Activated CD4-positive, alpha-beta memory T cell treated with anti-CD3 and anti-CD28 coated beads, Interleukin-2, amount 10 ng/mL, durations not matched to agents 7 days and 5 days (primary cell): ENCODE data around the gene ZBTB20. TPM values are rescaled to one million over a fixed set of nuclear protein-coding genes. Genes with fewer than 3 reads are reported as not detected.
A peak's percentile ranks its signal among the peaks of the same experiment; 100 is the strongest.

Source experiments
- CTCF ChIA-PET: fragments of 350-600 bp; sonication (Branson Sonifier 250); formaldehyde crosslinking; loops from one replicate; lab custom pipeline; 2021; ENCODE audit warnings: antibody characterized with exemption, inconsistent platforms; lab: Charles Lee
- POLR2A ChIA-PET: fragments of 350-600 bp; sonication (Branson Sonifier 250); formaldehyde crosslinking; loops from one replicate; lab custom pipeline; 2021; ENCODE audit warnings: antibody characterized with exemption; lab: Charles Lee
- DNase-seq: peaks from one replicate; pipeline ENCODE4 v3.0.0-alpha.2; 2020
- H3K27ac Mint-ChIP-seq: one replicate; pipeline ENCODE4 v1.8.0; 2021; ENCODE audit warnings: mild to moderate bottlenecking, mixed read lengths
- H3K27me3 Mint-ChIP-seq: one replicate; pipeline ENCODE4 v1.8.0; 2021; ENCODE audit warnings: mixed read lengths
- H3K36me3 Mint-ChIP-seq: one replicate; pipeline ENCODE4 v1.8.0; 2021; ENCODE audit warnings: low read depth, mixed read lengths
- H3K4me1 Mint-ChIP-seq: one replicate; pipeline ENCODE4 v1.8.0; 2021; ENCODE audit warnings: mixed read lengths
- H3K4me3 Mint-ChIP-seq: one replicate; pipeline ENCODE4 v1.8.0; 2021; ENCODE audit warnings: mild to moderate bottlenecking, mixed read lengths
- H3K9me3 Mint-ChIP-seq: one replicate; pipeline ENCODE4 v1.8.0; 2021; ENCODE audit warnings: mixed read lengths
- total RNA-seq, 2 experiments: library from RNA; stranded (reverse); gene quantifications; one replicate each; pipeline ENCODE4 v1.2.3, GENCODE V29; 2021

The ZBTB20 gene
- total RNA-seq, 2 experiments from 2014 or later = 6.3 to 8.6 TPM

- Mint-ChIP-seq H3K36me3 (peaks cover 48% of the 10 kb centered on the region), H3K27ac (peak overlapping the region; percentile 90), H3K27me3 (no peaks in the 10 kb centered on the region), H3K9me3 (peaks cover 5% of the 10 kb centered on the region), H3K4me3 (peak overlapping the region; percentile 36), H3K4me1 (peaks cover 45% of the 10 kb centered on the region)
- ChIA-PET POLR2A (interaction anchor here (0.7 to 5.4 kb wide), 12 partner anchors 9 to 562 kb away, joined by 3 to 78 read pairs (median 6); partner anchors contain the start of gene TIGIT), CTCF (interaction anchor here (0.7 to 4.6 kb wide), 8 partner anchors 9 to 86 kb away, joined by 3 to 51 read pairs (median 4); partner anchors contain the start of gene TIGIT)
- no peak for DNase-seq
Observed at GRCh38 chr3:114307832-114308231, 839.3 kb downstream of the ZBTB20 start.

- H3K4me1 Mint-ChIP-seq = peaks cover 45% of the 10 kb centered on the region
- peak overlapping the region; percentile 90 for H3K27ac Mint-ChIP-seq
- peaks cover 52% of the 10 kb centered on the region for H3K36me3 Mint-ChIP-seq
- H3K9me3 Mint-ChIP-seq = peaks cover 5% of the 10 kb centered on the region
- peak overlapping the region; percentile 36 for H3K4me3 Mint-ChIP-seq
- DNase-seq = no peak
- ChIA-PET POLR2A (interaction anchor here (0.7 to 5.4 kb wide), 14 partner anchors 9 to 562 kb away, joined by 3 to 78 read pairs (median 6); partner anchors contain the start of gene TIGIT), CTCF (interaction anchor here (0.7 to 4.6 kb wide), 8 partner anchors 8 to 85 kb away, joined by 3 to 51 read pairs (median 4); partner anchors contain the start of gene TIGIT)
- H3K27me3 Mint-ChIP-seq = no peaks in the 10 kb centered on the region
Observed at GRCh38 chr3:114307222-114307830, 839.8 kb downstream of the ZBTB20 start.

GRCh38 chr3:114299941-114300624 lies 847.0 kb downstream of the ZBTB20 start:
- no peak overlapping the region for H3K4me3 Mint-ChIP-seq
- peaks cover 42% of the 10 kb centered on the region for H3K36me3 Mint-ChIP-seq
- no peaks in the 10 kb centered on the region for H3K27me3 Mint-ChIP-seq
- POLR2A ChIA-PET = interaction anchor here (0.6 to 1.4 kb wide), 3 partner anchors 9 to 86 kb away, joined by 3 read pairs; no protein-coding TSS in a partner anchor
- H3K9me3 Mint-ChIP-seq = no peaks in the 10 kb centered on the region
- CTCF ChIA-PET = interaction anchor here (0.9 to 4.4 kb wide), 10 partner anchors 8 to 156 kb away, joined by 3 to 24 read pairs (median 5); no protein-coding TSS in a partner anchor
- DNase-seq = no peak
- H3K4me1 Mint-ChIP-seq = peaks cover 23% of the 10 kb centered on the region
- H3K27ac Mint-ChIP-seq = no peak overlapping the region

GRCh38 chr3:114299421-114299820 lies 847.7 kb downstream of the ZBTB20 start:
- Mint-ChIP-seq H3K27me3 (no peaks in the 10 kb centered on the region), H3K4me1 (peaks cover 28% of the 10 kb centered on the region), H3K4me3 (no peak overlapping the region), H3K27ac (no peak overlapping the region), H3K36me3 (peaks cover 44% of the 10 kb centered on the region), H3K9me3 (no peaks in the 10 kb centered on the region)
- DNase-seq = peak; percentile 37
- ChIA-PET POLR2A (interaction anchor here (0.6 to 1.4 kb wide), 3 partner anchors 9 to 85 kb away, joined by 3 read pairs; no protein-coding TSS in a partner anchor), CTCF (interaction anchor here (0.6 to 4.4 kb wide), 12 partner anchors 8 to 155 kb away, joined by 3 to 24 read pairs (median 4); no protein-coding TSS in a partner anchor)

- H3K27ac Mint-ChIP-seq = peak overlapping the region; percentile 45
- ChIA-PET POLR2A (interaction anchor here (0.8 to 8.0 kb wide), 4 partner anchors 11 to 81 kb away, joined by 3 to 133 read pairs (median 40); no protein-coding TSS in a partner anchor), CTCF (interaction anchor here (0.8 to 1.3 kb wide), 6 partner anchors 12 to 141 kb away, joined by 3 to 13 read pairs (median 3); no protein-coding TSS in a partner anchor)
- no peak for DNase-seq
- H3K27me3 Mint-ChIP-seq = no peaks in the 10 kb centered on the region
- peak overlapping the region; percentile 65 for H3K4me3 Mint-ChIP-seq
- H3K36me3 Mint-ChIP-seq = peaks cover 33% of the 10 kb centered on the region
- H3K4me1 Mint-ChIP-seq = peaks cover 60% of the 10 kb centered on the region
- H3K9me3 Mint-ChIP-seq = no peaks in the 10 kb centered on the region
Observed at GRCh38 chr3:114295946-114296345, 851.1 kb downstream of the ZBTB20 start.

GRCh38 chr3:114294940-114295480 lies 852.1 kb downstream of the ZBTB20 start:
- peaks cover 62% of the 10 kb centered on the region for H3K4me1 Mint-ChIP-seq
- H3K27me3 Mint-ChIP-seq = no peaks in the 10 kb centered on the region
- POLR2A ChIA-PET = interaction anchor here (1.1 to 8.0 kb wide), 7 partner anchors 12 to 80 kb away, joined by 3 to 133 read pairs (median 7); no protein-coding TSS in a partner anchor
- peak overlapping the region; percentile 79 for H3K27ac Mint-ChIP-seq
- H3K4me3 Mint-ChIP-seq = peak overlapping the region; percentile 65
- H3K9me3 Mint-ChIP-seq = no peaks in the 10 kb centered on the region
- peaks cover 27% of the 10 kb centered on the region for H3K36me3 Mint-ChIP-seq
- DNase-seq = no peak
- CTCF ChIA-PET = interaction anchor here (0.8 to 5.6 kb wide), 2 partner anchors 11 to 140 kb away, joined by 3 to 51 read pairs; no protein-coding TSS in a partner anchor

- H3K4me1 Mint-ChIP-seq = peaks cover 55% of the 10 kb centered on the region
- peak within 1 kb of the TSS; percentile 79 for H3K27ac Mint-ChIP-seq
- H3K36me3 Mint-ChIP-seq = peaks cover 18% of the 10 kb centered on the region
- H3K9me3 Mint-ChIP-seq = no peaks in the 10 kb centered on the region
- ChIA-PET POLR2A (interaction anchor here (0.7 to 8.0 kb wide), 11 partner anchors 13 to 117 kb away, joined by 3 to 133 read pairs (median 4); no protein-coding TSS in a partner anchor), CTCF (interaction anchor here (0.8 to 5.6 kb wide), 10 partner anchors 12 to 141 kb away, joined by 3 to 51 read pairs (median 3); no protein-coding TSS in a partner anchor)
- peak within 1 kb of the TSS; percentile 65 for H3K4me3 Mint-ChIP-seq
- no peaks in the 10 kb centered on the region for H3K27me3 Mint-ChIP-seq
- DNase-seq = no peak
Observed at GRCh38 chr3:114293838-114294535, 853.1 kb downstream of the ZBTB20 start, which contains the start of gene TIGIT. Gene TIGIT, plus strand, starts transcription at chr3:114294028. Its CDS starts 34 bp downstream, at chr3:114294062.

- peaks cover 8% of the 10 kb centered on the region for H3K36me3 Mint-ChIP-seq
- H3K9me3 Mint-ChIP-seq = no peaks in the 10 kb centered on the region
- peak overlapping the region; percentile 88 for H3K27ac Mint-ChIP-seq
- H3K4me1 Mint-ChIP-seq = peaks cover 46% of the 10 kb centered on the region
- ChIA-PET CTCF (interaction anchor here (0.6 to 5.6 kb wide), 40 partner anchors 10 to 555 kb away, joined by 3 to 51 read pairs (median 4); no protein-coding TSS in a partner anchor), POLR2A (interaction anchor here (0.6 to 8.0 kb wide), 18 partner anchors 8 to 138 kb away, joined by 3 to 133 read pairs (median 4); no protein-coding TSS in a partner anchor)
- peak; percentile 91 for DNase-seq
- H3K27me3 Mint-ChIP-seq = no peaks in the 10 kb centered on the region
- peak overlapping the region; percentile 77 for H3K4me3 Mint-ChIP-seq
Observed at GRCh38 chr3:114290911-114291901, 855.9 kb downstream of the ZBTB20 start.

- ChIA-PET CTCF (interaction anchor here (0.6 to 3.0 kb wide), 5 partner anchors 14 to 133 kb away, joined by 3 to 14 read pairs (median 4); no protein-coding TSS in a partner anchor), POLR2A (interaction anchor here (1.4 to 2.3 kb wide), 5 partner anchors 21 to 72 kb away, joined by 3 to 23 read pairs (median 9); no protein-coding TSS in a partner anchor)
- Mint-ChIP-seq H3K4me3 (peak overlapping the region; percentile 54), H3K27ac (peak overlapping the region; percentile 69), H3K36me3 (peaks cover 6% of the 10 kb centered on the region), H3K9me3 (peaks cover 2% of the 10 kb centered on the region), H3K27me3 (no peaks in the 10 kb centered on the region), H3K4me1 (peaks cover 26% of the 10 kb centered on the region)
- DNase-seq = no peak
Observed at GRCh38 chr3:114286266-114286665, 860.8 kb downstream of the ZBTB20 start.

GRCh38 chr3:114285648-114286230 lies 861.3 kb downstream of the ZBTB20 start:
- ChIA-PET CTCF (interaction anchor here (0.8 to 3.0 kb wide), 7 partner anchors 15 to 134 kb away, joined by 3 to 14 read pairs (median 4); no protein-coding TSS in a partner anchor), POLR2A (interaction anchor here (0.8 to 2.3 kb wide), 7 partner anchors 10 to 72 kb away, joined by 3 to 23 read pairs (median 3); no protein-coding TSS in a partner anchor)
- Mint-ChIP-seq H3K27me3 (no peaks in the 10 kb centered on the region), H3K27ac (peak overlapping the region; percentile 69), H3K9me3 (peaks cover 2% of the 10 kb centered on the region), H3K4me1 (peaks cover 21% of the 10 kb centered on the region), H3K4me3 (peak overlapping the region; percentile 54), H3K36me3 (peaks cover 6% of the 10 kb centered on the region)
- DNase-seq = no peak
